LNCAP (cell line): ENCODE results near the gene JTB.

Source experiments
- TF ChIP-seq, protein P1 (sequence below): fragments of 450-650 bp; IDR thresholded peaks from 2 replicates; pipeline ENCODE4 v1.5.1; 2017; ENCODE audit warnings: mild to moderate bottlenecking

Gene JTB

DNA sequence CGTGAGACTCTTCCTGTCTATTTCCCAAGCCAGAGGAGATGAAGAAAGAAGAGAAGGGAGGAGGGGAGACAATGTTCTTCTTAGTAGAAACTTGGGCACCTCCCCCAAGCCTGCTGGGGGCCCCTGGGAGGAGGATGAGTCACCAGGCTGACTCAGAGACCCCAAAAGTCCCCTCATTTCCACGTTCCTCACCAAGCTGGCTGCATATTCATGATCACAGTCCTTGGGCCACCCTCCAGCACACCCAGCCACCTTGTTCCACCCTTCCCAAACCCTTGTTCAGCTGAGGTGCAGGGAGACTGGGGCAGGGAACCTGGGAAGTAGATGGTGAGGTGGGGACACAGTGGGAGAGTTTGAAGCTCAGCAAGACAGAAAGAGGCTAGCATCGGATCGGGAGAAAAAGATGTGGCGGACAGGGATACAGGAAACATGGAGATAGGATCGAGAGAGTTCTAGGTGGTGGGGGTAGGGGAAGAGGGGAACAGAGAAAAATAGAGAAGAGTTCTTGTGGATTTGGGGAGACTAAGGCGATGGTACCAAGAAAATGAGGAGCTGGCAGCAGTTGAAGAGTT, 8.0 kb upstream of the JTB start:
- TF ChIP-seq, protein P1, sequence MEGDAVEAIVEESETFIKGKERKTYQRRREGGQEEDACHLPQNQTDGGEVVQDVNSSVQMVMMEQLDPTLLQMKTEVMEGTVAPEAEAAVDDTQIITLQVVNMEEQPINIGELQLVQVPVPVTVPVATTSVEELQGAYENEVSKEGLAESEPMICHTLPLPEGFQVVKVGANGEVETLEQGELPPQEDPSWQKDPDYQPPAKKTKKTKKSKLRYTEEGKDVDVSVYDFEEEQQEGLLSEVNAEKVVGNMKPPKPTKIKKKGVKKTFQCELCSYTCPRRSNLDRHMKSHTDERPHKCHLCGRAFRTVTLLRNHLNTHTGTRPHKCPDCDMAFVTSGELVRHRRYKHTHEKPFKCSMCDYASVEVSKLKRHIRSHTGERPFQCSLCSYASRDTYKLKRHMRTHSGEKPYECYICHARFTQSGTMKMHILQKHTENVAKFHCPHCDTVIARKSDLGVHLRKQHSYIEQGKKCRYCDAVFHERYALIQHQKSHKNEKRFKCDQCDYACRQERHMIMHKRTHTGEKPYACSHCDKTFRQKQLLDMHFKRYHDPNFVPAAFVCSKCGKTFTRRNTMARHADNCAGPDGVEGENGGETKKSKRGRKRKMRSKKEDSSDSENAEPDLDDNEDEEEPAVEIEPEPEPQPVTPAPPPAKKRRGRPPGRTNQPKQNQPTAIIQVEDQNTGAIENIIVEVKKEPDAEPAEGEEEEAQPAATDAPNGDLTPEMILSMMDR, result no peak

DNA sequence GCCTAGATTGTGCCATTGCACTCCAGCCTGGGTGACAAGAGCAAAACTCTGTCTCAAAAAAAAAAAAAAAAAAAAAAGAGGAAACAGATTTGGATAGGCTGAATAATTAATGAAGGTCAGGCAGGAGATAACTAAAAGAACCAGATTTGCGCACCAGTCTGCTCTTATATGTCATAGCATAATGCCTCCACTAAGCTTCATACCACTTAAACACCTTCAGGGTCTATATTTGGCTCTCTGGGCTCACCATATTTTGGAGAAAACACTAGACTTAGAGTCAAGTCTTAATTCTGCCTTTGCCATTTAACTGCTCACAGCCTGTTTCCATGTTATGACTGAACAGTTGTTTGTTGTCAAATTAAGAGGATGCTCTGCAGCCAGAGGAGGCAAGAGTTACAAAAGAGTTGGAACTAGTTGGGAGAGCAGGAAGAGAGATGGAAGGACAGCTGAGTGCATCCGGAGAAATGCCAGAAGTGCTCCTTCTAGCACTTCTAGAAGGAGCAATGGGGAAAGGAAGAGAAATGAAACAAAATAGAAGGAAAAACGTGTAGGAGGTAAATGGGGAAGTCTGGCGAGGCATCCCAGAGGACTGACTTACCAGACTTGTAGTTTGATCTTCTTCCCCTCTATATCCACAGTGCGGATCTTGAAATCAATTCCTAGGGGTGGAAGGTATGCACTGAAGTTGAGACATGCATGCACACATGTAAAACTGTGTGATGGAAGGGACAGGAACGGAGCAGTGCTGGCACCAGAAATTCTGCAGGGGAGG, 6.8 kb upstream of the JTB start:
- TF ChIP-seq, protein P1, result no peak

DNA sequence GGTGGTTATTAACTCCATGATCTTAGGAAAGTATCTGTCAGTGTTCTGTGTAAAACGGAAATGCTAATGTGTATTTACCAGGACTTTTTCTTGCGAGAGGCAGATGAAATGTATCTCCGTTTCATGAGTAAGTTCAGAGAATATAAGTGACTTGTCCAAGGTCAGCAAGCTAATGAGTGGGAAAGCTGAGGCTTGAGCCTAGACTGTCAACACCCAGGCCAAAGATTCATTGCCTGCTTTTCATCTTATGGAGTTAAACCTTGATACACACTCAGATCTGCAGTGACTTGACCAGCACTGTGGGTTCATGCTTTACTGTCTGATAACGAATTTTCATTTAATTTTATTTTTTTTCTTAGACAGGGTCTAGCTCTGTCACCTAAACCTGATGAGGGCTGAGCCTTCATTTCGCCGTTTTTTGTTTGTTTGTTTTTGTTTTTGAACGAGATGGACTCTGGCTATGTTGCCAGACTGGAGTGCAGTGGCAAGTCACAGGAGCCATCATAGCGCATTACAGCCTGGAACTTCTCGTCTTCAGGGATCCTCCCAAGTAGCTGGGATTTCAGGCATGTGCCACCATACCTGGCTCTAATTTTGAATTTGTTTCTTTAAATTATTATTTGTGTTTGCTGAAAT, 918 bp upstream of the JTB start:
- TF ChIP-seq, protein P1, result no peak

- TF ChIP-seq, protein P1, result no peak
Measured at GRCh38 chr1:153976819-153977249, 640 bp downstream of the JTB start.

- TF ChIP-seq, protein P1, result no peak
Measured at GRCh38 chr1:153973525-153973924, 3.9 kb downstream of the JTB start.

GRCh38 chr1:153973071-153973470, 4.4 kb downstream of the JTB start:
- TF ChIP-seq, protein P1, result no peak

DNA sequence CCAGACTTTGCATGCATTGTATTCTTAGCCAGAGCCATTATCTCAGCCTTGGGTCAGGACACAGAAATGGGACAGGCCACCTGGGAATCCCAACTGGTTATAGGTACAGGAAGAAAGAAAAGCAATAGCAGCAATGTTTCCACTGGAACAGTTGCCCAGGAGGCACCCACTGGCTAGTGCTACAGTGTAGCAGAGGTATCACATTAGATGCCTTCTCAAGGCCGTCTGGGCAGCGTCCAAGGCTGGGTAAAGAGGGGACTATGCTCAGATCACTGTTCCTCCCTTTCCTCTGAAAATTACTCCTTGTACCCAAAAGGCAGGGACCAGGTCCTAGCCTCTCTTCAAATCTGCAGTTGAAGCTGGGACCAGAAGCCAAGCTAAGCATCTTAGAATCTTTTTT, 7.1 kb downstream of the JTB start:
- TF ChIP-seq, protein P1, result no peak
